Cardiac fibroblast (primary cell): ENCODE results near the gene PCGF3.

ENCODE experiments used
- DNase-seq, 2 donors: peaks; one replicate each; pipeline versions ENCODE4 v3.0.0 to v3.0.0-alpha.2; 2010; ENCODE audit warnings: low read depth in 2 of 2
- H3K4me3 ChIP-seq, 2 donors: replicated peaks in 1 of 2; 1 replicate in 1 of 2; 2 replicates in 1 of 2; pipeline ENCODE4 v1.5.1; 2011; ENCODE audit warnings: low read depth in 2 of 2, low read length in 2 of 2, mild to moderate bottlenecking in 2 of 2, moderate library complexity in 1 of 2
- TF ChIP-seq, protein P1 (sequence below): IDR thresholded peaks from one replicate; pipeline ENCODE4 v1.5.1; 2011; ENCODE audit warnings: low read depth, mild to moderate bottlenecking, low read length, inconsistent platforms

Gene PCGF3, protein sequence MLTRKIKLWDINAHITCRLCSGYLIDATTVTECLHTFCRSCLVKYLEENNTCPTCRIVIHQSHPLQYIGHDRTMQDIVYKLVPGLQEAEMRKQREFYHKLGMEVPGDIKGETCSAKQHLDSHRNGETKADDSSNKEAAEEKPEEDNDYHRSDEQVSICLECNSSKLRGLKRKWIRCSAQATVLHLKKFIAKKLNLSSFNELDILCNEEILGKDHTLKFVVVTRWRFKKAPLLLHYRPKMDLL

DNA sequence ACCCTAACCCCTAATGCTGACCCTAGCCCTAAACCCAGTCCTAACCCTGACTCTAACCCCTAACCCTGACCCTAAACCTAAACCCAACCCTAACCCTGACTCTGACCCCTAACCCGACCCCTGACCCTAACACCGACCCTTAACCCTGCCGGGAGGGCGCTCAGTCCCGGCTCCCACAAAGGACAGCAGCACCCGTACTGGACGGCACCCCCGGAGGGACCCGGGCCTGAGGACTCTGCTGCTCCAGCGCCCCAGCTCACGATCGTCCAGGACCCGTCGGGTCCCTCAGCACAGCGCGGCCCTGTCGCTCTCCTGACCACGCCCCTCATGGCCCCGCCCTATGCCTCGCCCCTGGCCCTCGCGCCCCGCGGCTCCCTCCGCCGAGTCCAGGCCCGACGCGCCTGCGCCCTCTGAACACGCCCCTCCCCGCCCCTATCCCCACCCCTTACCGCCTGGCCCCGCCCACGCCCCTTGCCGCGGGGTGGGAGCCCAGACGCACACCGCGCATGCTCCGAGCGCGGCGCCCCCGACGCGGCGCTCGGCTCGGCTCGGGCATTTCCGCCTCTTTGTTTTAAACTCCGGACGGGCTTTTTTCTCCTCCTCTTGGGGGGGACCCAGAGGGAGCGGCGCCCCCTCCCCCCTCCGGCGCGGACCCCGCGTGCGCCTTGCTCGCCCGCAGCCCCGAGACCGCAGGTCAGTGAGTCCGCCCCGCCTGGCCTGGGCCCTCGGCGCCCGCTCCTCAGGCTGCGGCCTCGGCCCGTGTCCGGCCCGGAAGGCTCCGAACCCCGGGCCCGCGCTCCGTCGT, at the start of gene PCGF3:
Gene PCGF3, plus strand, starts transcription at position 555 of the 805 bp plus-strand sequence. CDS start 27,849 bp downstream, outside the sequence.
- TF ChIP-seq, protein P1, sequence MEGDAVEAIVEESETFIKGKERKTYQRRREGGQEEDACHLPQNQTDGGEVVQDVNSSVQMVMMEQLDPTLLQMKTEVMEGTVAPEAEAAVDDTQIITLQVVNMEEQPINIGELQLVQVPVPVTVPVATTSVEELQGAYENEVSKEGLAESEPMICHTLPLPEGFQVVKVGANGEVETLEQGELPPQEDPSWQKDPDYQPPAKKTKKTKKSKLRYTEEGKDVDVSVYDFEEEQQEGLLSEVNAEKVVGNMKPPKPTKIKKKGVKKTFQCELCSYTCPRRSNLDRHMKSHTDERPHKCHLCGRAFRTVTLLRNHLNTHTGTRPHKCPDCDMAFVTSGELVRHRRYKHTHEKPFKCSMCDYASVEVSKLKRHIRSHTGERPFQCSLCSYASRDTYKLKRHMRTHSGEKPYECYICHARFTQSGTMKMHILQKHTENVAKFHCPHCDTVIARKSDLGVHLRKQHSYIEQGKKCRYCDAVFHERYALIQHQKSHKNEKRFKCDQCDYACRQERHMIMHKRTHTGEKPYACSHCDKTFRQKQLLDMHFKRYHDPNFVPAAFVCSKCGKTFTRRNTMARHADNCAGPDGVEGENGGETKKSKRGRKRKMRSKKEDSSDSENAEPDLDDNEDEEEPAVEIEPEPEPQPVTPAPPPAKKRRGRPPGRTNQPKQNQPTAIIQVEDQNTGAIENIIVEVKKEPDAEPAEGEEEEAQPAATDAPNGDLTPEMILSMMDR: no peak
- peak; percentile 96 to 98 for DNase-seq

DNA sequence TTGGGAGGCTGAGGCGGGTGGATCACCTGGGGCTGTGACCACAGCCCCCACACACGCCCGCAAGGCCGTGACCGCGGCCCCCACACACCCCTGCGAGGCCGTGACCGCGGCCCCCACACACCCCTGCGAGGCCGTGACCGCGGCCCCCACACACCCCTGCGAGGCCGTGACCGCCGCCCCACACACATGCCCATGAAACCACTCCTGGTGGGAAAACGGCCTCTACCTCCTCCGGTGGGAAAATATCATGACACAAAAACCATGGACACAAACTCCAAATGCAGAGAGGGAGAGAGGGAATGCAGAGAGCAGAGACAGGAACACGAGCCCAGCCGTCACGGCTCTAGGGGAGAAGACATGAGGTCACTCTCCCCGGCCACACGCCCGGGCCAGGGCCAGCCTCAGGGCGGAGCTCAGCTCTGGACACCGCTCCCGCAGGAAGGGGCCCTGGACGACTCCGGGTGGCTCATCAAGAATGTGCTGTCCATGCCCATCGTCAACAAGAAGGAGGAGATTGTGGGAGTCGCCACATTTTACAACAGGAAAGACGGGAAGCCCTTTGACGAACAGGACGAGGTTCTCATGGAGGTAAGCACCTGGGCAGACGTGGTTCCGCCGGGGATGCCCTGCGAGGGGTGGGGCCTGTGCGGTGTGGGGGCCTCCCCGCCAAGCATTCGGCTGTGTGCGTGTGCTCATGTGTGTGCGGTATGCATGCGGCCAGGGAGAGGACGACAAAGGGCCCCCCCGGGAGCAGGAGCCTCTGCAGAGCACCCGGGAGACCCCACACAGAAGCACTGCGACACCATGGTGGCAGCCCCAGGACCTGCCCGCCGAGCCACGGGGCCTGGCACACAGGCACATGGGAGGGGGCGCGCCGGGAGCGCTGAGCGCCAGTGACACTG, 48.9 kb upstream of the PCGF3 start:
- H3K4me3 ChIP-seq: no peak overlapping the region
- DNase-seq: peak in 1 of 2 donors; percentile 8
- TF ChIP-seq, protein P1: no peak

More for the DNA sequence above, at the start of gene PCGF3:
- H3K4me3 ChIP-seq: peak within 1 kb of the TSS; percentile 83 to 97

DNA sequence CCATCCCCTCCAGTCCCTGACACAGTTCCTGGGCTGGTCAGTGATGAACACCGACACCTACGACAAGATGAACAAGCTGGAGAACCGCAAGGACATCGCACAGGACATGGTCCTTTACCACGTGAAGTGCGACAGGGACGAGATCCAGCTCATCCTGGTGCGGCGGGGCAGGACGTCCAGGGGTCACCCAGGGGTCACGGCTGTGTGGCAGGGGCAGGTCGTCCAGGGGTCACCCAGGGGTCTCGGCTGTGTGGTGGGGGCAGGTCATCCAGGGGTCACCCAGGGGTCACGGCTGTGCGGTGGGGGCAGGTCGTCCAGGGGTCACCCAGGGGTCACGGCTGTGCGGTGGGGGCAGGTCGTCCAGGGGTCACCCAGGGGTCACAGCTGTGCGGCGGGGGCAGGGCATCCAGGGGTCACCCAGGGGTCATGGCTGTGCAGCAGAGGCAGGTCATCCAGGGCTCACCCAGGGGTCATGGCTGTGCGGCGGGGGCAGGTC, 48.2 kb upstream of the PCGF3 start:
- DNase-seq: no peak
- TF ChIP-seq, protein P1: no peak

DNA sequence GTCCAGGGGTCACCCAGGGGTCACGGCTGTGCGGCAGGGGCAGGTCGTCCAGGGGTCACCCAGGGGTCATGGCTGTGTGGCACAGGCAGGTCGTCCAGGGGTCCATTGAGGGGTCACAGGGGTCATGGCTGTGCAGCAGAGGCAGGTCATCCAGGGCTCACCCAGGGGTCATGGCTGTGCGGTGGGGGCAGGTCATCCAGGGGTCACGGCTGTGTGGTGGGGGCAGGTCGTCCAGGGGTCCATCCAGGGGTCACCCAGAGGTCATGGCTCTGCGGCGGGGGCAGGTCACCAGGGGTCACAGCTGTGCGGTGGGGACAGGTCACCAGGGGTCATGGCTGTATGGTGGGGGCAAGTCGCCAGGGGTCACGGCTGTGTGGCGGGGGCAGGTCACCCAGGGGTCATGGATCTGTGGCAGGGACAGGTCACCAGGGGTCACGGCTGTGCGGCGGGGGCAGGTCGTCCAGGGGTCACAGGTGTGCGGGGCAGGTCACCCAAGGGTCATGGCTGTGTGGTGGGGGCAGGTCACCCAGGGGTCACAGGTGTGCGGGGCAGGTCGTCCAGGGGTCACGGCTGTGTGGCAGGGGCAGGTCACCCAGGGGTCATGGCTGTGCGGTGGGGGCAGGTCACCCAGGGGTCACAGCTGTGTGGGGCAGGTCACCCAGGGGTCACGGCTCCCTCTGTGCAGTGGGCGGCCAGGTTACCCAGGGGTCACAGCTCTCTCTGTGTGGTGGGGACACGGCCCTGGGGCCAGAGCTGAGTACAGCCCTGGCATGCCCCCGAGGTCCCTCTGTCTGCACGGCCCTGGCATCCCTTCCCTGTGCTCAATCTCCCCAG, 47.6 kb upstream of the PCGF3 start:
- TF ChIP-seq, protein P1: no peak
- DNase-seq: no peak
- H3K4me3 ChIP-seq: no peak overlapping the region

More for the DNA sequence above, 48.2 kb upstream of the PCGF3 start:
- H3K4me3 ChIP-seq: no peak overlapping the region

DNA sequence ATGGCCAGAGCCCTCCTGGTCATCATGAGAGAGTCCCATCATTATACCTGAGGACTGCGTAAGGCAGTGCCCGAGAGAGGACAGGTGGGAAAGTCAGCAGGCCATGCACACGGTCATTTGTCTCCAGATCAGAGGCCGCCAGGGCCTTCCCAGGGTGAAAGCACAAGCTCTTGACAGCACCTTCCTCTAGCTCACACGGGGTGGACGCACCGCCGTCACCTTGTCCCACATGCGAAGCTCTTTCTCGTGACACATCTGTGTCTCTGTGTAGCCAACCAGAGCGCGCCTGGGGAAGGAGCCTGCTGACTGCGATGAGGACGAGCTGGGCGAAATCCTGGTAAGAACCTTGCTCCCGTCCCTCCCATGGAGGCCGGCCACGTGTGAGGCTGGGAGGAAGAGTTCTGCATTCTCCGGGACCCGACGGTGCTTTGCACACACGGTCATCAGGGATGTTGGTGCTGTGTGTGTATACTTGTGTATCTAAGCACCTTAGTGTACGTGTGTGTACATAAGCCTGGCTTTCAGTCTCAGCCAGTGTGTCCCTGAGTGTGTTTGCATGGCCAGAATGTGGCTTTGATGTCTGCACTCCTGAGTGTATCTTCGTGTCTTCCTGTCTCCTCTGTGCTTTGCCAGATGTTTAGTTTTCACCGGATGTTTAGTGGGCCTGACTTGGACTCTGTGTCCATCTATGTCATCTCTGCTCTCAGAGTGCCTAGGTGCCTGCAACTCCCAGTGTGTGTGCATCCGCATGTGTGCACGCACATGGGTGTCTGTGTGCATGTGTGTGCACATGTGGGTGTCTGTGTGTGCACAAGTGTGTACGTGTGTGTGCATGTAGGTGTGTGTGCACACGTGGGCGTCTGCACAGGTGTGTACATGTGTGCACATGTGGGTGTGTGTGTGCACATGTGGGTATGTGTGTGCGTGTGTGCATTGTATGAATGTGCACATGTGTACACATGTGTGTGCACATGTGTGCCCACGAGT, 46.7 kb upstream of the PCGF3 start:
- no peak overlapping the region for H3K4me3 ChIP-seq
- no peak for DNase-seq
- TF ChIP-seq, protein P1: no peak
